K562 (cell line): ENCODE data around the gene ZNF687. TPM values are rescaled to one million over a fixed set of nuclear protein-coding genes. Genes with fewer than 3 reads are reported as not detected.
"Not testable (repeated sequence)": the region's sequence is repeated elsewhere in the genome, so short reads cannot be mapped to it uniquely, and the experiment has no call there.

Experiments
- ATAC-seq: fragments of 200-7000 bp; cut with Tn5 transposase; 3 replicates; pipeline ENCODE4 v1.9.1; 2020; ENCODE audit warnings: moderate library complexity
- BruUV-seq: library from RNA; stranded (reverse); fragments of 400-500 nt; replicated peaks from 2 replicates; lab custom pipeline; 2021; lab: Mats Ljungman, UMichigan
- CTCF ChIA-PET: fragments of 300-600 bp; formaldehyde crosslinking; extraction: SDS; loops from one replicate; lab custom pipeline; 2021; ENCODE audit warnings: low intra/inter-chr PET ratio; lab: Yijun Ruan, JAX
- POLR2A ChIA-PET: fragments of 300-600, 350-650 bp; sonication (Branson Sonifier 250); formaldehyde crosslinking; extraction: SDS; loops from one replicate; lab custom pipeline; 2021; ENCODE audit warnings: antibody characterized with exemption, inconsistent platforms; lab: Yijun Ruan, JAX
- DNase-seq, 4 experiments: peaks; one replicate each; pipeline versions ENCODE4 v3.0.0 to v3.0.0-alpha.2; 2011 to 2018; ENCODE audit warnings: low spot score in 3 of 4, mixed read lengths in 3 of 4; ENCODE audit errors: extremely low read depth in 1 of 4
- FAIRE-seq: peaks from 2 replicates; lab custom pipeline; 2011; peaks lifted over from hg19 to GRCh38; lab: Jason Lieb, UNC
- H2AFZ ChIP-seq: 2 replicates; pipeline ENCODE4 v1.6.0; 2011; ENCODE audit warnings: low read depth, low read length, control low read depth, inconsistent platforms
- H3K27ac ChIP-seq: fragments of 200-600 bp; 3 replicates; pipeline ENCODE4 v1.8.0; 2011; ENCODE audit warnings: low read depth, mild to moderate bottlenecking, control low read depth, inconsistent platforms, low read length, moderate library complexity, mixed read lengths; ENCODE audit errors: extremely low read depth
- H3K27me3 ChIP-seq, 2 experiments: fragments of 300-600 bp in 1 of 2; 2 replicates in 1 of 2; 3 replicates in 1 of 2; pipeline versions ENCODE4 v1.6.0 to v1.8.0; 2011; ENCODE audit warnings: inconsistent platforms in 2 of 2, low read length in 2 of 2, mild to moderate bottlenecking in 1 of 2, mixed read lengths in 1 of 2, moderate library complexity in 1 of 2; ENCODE audit not compliant: control insufficient read depth in 2 of 2, insufficient read depth in 2 of 2
- H3K36me3 ChIP-seq: fragments of 300-600 bp; 3 replicates; pipeline ENCODE4 v1.8.0; 2011; ENCODE audit warnings: mild to moderate bottlenecking, low read length, inconsistent platforms; ENCODE audit not compliant: control insufficient read depth, insufficient read depth
- H3K4me1 ChIP-seq, 2 experiments: fragments of 200-600 bp in 1 of 2; replicated peaks in 1 of 2; 2 replicates in 1 of 2; 3 replicates in 1 of 2; pipeline versions ENCODE4 v1.5.1 to v1.8.0; 2011; ENCODE audit warnings: inconsistent platforms in 2 of 2, low read length in 2 of 2, mild to moderate bottlenecking in 1 of 2, mixed read lengths in 1 of 2, moderate library complexity in 1 of 2; ENCODE audit not compliant: control insufficient read depth in 2 of 2, insufficient read depth in 2 of 2
- H3K4me2 ChIP-seq: 2 replicates; pipeline ENCODE4 v1.6.1; 2011; ENCODE audit warnings: low read length, control low read depth, inconsistent platforms, mixed read lengths; ENCODE audit not compliant: insufficient read depth
- H3K4me3 ChIP-seq: fragments of 200-600 bp; sonication (generic), shearing (Covaris generic); 2 replicates; pipeline ENCODE4 v1.5.1; 2016; ENCODE audit warnings: control low read depth, inconsistent platforms
- H3K79me2 ChIP-seq: fragments of 200-600 bp; 3 replicates; pipeline ENCODE4 v1.8.0; 2011; ENCODE audit warnings: low read length, inconsistent platforms; ENCODE audit not compliant: control insufficient read depth, insufficient read depth
- H3K9ac ChIP-seq, 2 experiments: 2 replicates each; pipeline versions ENCODE4 v1.6.0 to v1.6.1; 2011; ENCODE audit warnings: low read depth in 2 of 2, low read length in 2 of 2, control low read depth in 1 of 2, inconsistent platforms in 1 of 2, mild to moderate bottlenecking in 1 of 2, mixed read lengths in 1 of 2; ENCODE audit not compliant: insufficient read depth in 1 of 2
- H3K9me1 ChIP-seq: one replicate; pipeline ENCODE4 v1.6.0; 2011; ENCODE audit warnings: inconsistent platforms, mild to moderate bottlenecking, low read length, moderate library complexity; ENCODE audit not compliant: control insufficient read depth, insufficient read depth
- H3K9me3 ChIP-seq: replicated peaks from 2 replicates; pipeline ENCODE4 v1.5.1; 2011; ENCODE audit warnings: low read depth, low read length, inconsistent platforms; ENCODE audit not compliant: control insufficient read depth, insufficient read depth
- H4K20me1 ChIP-seq: replicated peaks from 2 replicates; pipeline ENCODE4 v1.6.1; 2011; ENCODE audit warnings: low read length, inconsistent platforms, mixed read lengths; ENCODE audit not compliant: control insufficient read depth, insufficient read depth
- JUND ChIP-seq, 2 experiments: IDR thresholded peaks; 2 replicates in 1 of 2; 3 replicates in 1 of 2; pipeline ENCODE4 v1.6.1; 2011; ENCODE audit warnings: borderline replicate concordance in 2 of 2, low read depth in 2 of 2, low read length in 2 of 2, improper control_type of control experiment in 1 of 2, missing biosample characterization in 1 of 2, missing genetic modification characterization in 1 of 2, missing genetic modification reagents in 1 of 2
- WGBS: fragments of 100-300 bp; shearing (Covaris generic); methylation state at CpG from one replicate; pipeline ENCODE4 v1.1.6; 2016; ENCODE audit warnings: low coverage, mixed read lengths; ENCODE audit not compliant: insufficient coverage; ENCODE audit errors: missing lambda C conversion rate; 5-methylcytosine and 5-hydroxymethylcytosine counted together
- in situ Hi-C: fragments of 300-500 bp; cut with MboI; formaldehyde crosslinking; loops from 4 replicates; pipeline ENCODE4 v1.15.0; 2018; ENCODE audit warnings: inconsistent platforms, mixed read lengths
- intact Hi-C: fragments of 100-400 bp; cut with micrococcal nuclease; formaldehyde crosslinking; loops from 2 replicates; pipeline ENCODE4 v1.14.2; 2022
- polyA plus RNA-seq, 8 experiments: library from polyadenylated mRNA; depleted of rRNA in 4 of 8; stranded (reverse) in 5 of 8; unstranded in 3 of 8; fragments of >200 nt; fragmentation: Nextera tagmentation in 2 of 8; fragmentation: Illumina TruSeq in 1 of 8; extraction: Ambion mirVana in 2 of 8; extraction: Trizol in 1 of 8; gene quantifications; 2 replicates each; pipeline versions ENCODE4 v1.2.1 to v1.2.3, GENCODE V29; 2011 to 2014; ENCODE audit warnings: inconsistent platforms in 1 of 8, missing spikeins in 1 of 8
- total RNA-seq, 7 experiments: library from RNA; depleted of rRNA in 6 of 7; stranded (reverse); fragments of >200 nt in 6 of 7; fragmentation: Illumina TruSeq in 2 of 7; extraction: Trizol in 2 of 7; gene quantifications; 2 replicates each; pipeline versions ENCODE4 v1.2.1 to v1.2.3, GENCODE V29; 2011 to 2021; ENCODE audit warnings: low replicate concordance in 1 of 7
- TF ChIP-seq, protein P1 (sequence below): fragments of 450-650 bp; conservative IDR thresholded peaks from 2 replicates; pipeline ENCODE4 v1.6.1; 2016; ENCODE audit warnings: missing genetic modification characterization, low read depth, mild to moderate bottlenecking, control low read depth, missing compliant biosample characterization

Gene ZNF687
- total and polyA plus RNA-seq, 9 of the 15 experiments (the other 6 are each of a cell fraction or from before 2014, with no cell fraction given), result 0.13 to 26.4 (median 10.6) TPM

DNA sequence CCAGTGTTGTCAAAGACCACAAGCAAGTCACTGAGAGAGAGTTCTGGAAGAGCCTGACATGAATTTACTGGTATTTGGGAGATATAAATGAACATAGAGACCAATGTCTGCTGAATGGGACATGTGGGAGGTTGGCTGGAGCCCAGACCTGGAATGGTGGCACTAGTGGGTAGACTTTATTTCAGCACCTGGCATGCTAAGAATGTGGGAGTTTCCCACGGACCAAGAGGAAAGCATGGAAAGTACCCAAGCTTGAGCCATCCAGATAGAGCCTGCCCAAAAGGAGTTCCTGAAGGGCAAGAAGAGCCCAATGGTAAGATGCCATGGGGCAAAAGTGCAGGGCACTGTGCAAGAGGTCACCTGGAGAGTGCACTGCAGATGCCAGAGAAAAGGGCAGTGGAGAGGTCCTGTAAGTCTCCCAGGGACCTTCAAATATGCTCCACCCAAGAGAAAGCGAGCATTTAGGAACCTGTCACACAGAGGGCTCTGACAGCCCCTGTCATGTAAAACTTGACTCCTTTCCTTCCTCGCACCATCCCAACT lies 8.1 kb upstream of the ZNF687 start:
- 67% methylated on average over 3 of the region's 3 CpGs for WGBS
- Histone ChIP-seq H3K4me3 (no peak overlapping the region), H4K20me1 (no peaks in the 10 kb centered on the region), H3K27ac (no peak overlapping the region), H3K9me3 (no peaks in the 10 kb centered on the region), H3K4me2 (no peak overlapping the region), H3K9ac (no peak overlapping the region), H2AFZ (no peak overlapping the region), H3K79me2 (no peaks in the 10 kb centered on the region), H3K27me3 (no peaks in the 10 kb centered on the region), H3K4me1 (peaks cover 0 to 15% of the 10 kb centered on the region in 2 experiments; a peak in 2 of 5 replicates), H3K36me3 (peaks cover 11% of the 10 kb centered on the region; the same call in 1 of the 3 replicates), H3K9me1 (no peaks in the 10 kb centered on the region)
- DNase-seq (no peak), ATAC-seq (no peak), FAIRE-seq (no peak)
- ChIA-PET POLR2A (interaction anchor here (1.0 kb wide), 1 partner anchor 9 kb away, joined by 4 read pairs; no protein-coding TSS in a partner anchor), CTCF (no interaction called here)
- in situ Hi-C loops, result no loop called here
- BruUV-seq, result no TSS peak
- intact Hi-C loops, result no loop called here
- TF ChIP-seq, protein P1, sequence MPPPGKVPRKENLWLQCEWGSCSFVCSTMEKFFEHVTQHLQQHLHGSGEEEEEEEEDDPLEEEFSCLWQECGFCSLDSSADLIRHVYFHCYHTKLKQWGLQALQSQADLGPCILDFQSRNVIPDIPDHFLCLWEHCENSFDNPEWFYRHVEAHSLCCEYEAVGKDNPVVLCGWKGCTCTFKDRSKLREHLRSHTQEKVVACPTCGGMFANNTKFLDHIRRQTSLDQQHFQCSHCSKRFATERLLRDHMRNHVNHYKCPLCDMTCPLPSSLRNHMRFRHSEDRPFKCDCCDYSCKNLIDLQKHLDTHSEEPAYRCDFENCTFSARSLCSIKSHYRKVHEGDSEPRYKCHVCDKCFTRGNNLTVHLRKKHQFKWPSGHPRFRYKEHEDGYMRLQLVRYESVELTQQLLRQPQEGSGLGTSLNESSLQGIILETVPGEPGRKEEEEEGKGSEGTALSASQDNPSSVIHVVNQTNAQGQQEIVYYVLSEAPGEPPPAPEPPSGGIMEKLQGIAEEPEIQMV (tag), result peak; percentile 77
- TF ChIP-seq JUND (IDR thresholded peaks at IDR 0.05; ENCODE audit: borderline replicate concordance, low read depth, low read length) (no peak), JUND (tag; IDR thresholded peaks at IDR 0.05; ENCODE audit: borderline replicate concordance, low read depth, low read length) (no peak)

DNA sequence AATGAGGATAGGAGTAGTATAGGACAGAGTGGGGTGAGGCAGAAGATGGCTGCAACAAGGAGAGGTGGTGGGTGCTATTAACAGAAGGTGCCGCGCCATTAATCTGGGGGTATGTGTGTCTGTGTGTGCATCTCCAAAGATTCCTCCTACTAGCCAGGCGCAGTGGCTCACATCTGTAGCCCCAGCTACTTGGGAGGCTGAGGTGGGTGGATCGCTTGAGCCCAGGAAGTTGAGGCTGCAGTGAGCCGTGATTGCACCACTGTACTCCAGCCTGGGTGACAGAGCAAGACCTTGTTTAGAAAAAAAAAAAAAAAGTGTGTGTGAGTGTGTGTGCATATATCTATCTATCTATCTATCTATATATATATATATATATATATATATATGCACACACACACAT lies 6.8 kb upstream of the ZNF687 start:
- 68% methylated on average over 5 of the region's 5 CpGs for WGBS
- H3K9ac ChIP-seq, H4K20me1 ChIP-seq, DNase-seq, H2AFZ ChIP-seq, H3K9me1 ChIP-seq, intact Hi-C loops, H3K9me3 ChIP-seq, H3K27me3 ChIP-seq, H3K4me2 ChIP-seq, H3K27ac ChIP-seq, CTCF ChIA-PET, ATAC-seq, H3K4me3 ChIP-seq, in situ Hi-C loops, FAIRE-seq, H3K79me2 ChIP-seq, BruUV-seq: not testable (repeated sequence)
- peaks cover 12% of the 10 kb centered on the region; the same call in 2 of the 3 replicates for H3K36me3 ChIP-seq
- H3K4me1 ChIP-seq, result peaks cover 3 to 15% of the 10 kb centered on the region in 2 experiments; a peak in 3 of 5 replicates
- POLR2A ChIA-PET, result interaction anchor here (0.6 to 0.9 kb wide), 2 partner anchors 43 to 641 kb away, joined by 3 read pairs; no protein-coding TSS in a partner anchor
